HCT116 (cell line): ENCODE data around the gene LMX1A.

ENCODE experiments used
- ELF1 ChIP-seq: IDR thresholded peaks from 2 replicates; pipeline ENCODE4 v1.6.1; 2012; ENCODE audit warnings: low read depth, borderline replicate concordance
- EZH2 ChIP-seq: fragments of 200-600 bp; sonication (generic); IDR thresholded peaks from 2 replicates; pipeline ENCODE4 v1.6.1; 2017; ENCODE audit warnings: antibody characterized with exemption, mixed run types
- EZH2phosphoT487 ChIP-seq: fragments of 200-600 bp; IDR thresholded peaks from 2 replicates; pipeline ENCODE4 v1.6.1; 2018; ENCODE audit warnings: antibody characterized with exemption, borderline replicate concordance
- POLR2A ChIP-seq: IDR thresholded peaks from 2 replicates; pipeline ENCODE4 v1.7.0; 2011; ENCODE audit warnings: borderline replicate concordance; ENCODE audit not compliant: insufficient read depth, insufficient read length; ENCODE audit errors: extremely low read depth
- RAD21 ChIP-seq: IDR thresholded peaks from 2 replicates; pipeline ENCODE4 v1.6.1; 2012; ENCODE audit warnings: low read depth, mild to moderate bottlenecking
- SP1 ChIP-seq: IDR thresholded peaks from 2 replicates; pipeline ENCODE4 v1.6.1; 2012; ENCODE audit warnings: low read depth
- SRF ChIP-seq: IDR thresholded peaks from 2 replicates; pipeline ENCODE4 v1.6.1; 2012; ENCODE audit warnings: low read depth
- ZFX ChIP-seq: fragments of 450-650 bp; IDR thresholded peaks from 2 replicates; pipeline ENCODE4 v1.6.1; 2017
- ZNF274 ChIP-seq: fragments of 200-500 bp; sonication (Bioruptor generic); IDR thresholded peaks from 2 replicates; pipeline ENCODE4 v1.6.1; 2014; ENCODE audit warnings: mild to moderate bottlenecking, low read depth, low read length, inconsistent platforms
- TF ChIP-seq, protein P1 (sequence below), 3 experiments: fragments of 200-600 bp in 1 of 3; sonication (generic) in 1 of 3; IDR thresholded peaks in 2 of 3; conservative IDR thresholded peaks in 1 of 3; 2 replicates each; pipeline ENCODE4 v1.5.1; 2012 to 2017; ENCODE audit warnings: low read depth in 2 of 3, low read length in 2 of 3, antibody characterized with exemption in 1 of 3, borderline replicate concordance in 1 of 3, control low read depth in 1 of 3, mild to moderate bottlenecking in 1 of 3, mixed read lengths in 1 of 3, mixed run types in 1 of 3, moderate library complexity in 1 of 3; ENCODE audit not compliant: insufficient read depth in 1 of 3

- TF ChIP-seq, protein P1, sequence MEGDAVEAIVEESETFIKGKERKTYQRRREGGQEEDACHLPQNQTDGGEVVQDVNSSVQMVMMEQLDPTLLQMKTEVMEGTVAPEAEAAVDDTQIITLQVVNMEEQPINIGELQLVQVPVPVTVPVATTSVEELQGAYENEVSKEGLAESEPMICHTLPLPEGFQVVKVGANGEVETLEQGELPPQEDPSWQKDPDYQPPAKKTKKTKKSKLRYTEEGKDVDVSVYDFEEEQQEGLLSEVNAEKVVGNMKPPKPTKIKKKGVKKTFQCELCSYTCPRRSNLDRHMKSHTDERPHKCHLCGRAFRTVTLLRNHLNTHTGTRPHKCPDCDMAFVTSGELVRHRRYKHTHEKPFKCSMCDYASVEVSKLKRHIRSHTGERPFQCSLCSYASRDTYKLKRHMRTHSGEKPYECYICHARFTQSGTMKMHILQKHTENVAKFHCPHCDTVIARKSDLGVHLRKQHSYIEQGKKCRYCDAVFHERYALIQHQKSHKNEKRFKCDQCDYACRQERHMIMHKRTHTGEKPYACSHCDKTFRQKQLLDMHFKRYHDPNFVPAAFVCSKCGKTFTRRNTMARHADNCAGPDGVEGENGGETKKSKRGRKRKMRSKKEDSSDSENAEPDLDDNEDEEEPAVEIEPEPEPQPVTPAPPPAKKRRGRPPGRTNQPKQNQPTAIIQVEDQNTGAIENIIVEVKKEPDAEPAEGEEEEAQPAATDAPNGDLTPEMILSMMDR (IDR thresholded peaks at IDR 0.05 in 2 of 3, conservative IDR thresholded peaks at IDR 0.05 in 1 of 3; ENCODE audit: borderline replicate concordance in 1 of 3, insufficient read depth in 1 of 3, low read depth in 2 of 3, low read length in 2 of 3) = no peak
- no peak for TF ChIP-seq SP1
- no peak for TF ChIP-seq ZFX
- TF ChIP-seq EZH2 = no peak
- TF ChIP-seq POLR2A = no peak
- TF ChIP-seq ZNF274 = no peak
- no peak for TF ChIP-seq SRF
- TF ChIP-seq EZH2phosphoT487 = no peak
- TF ChIP-seq RAD21 = no peak
- TF ChIP-seq ELF1 = no peak
Observed at GRCh38 chr1:165395478-165395877, 39.0 kb upstream of the LMX1A start.
